Neural cell (in vitro differentiated cells): ENCODE data around the gene HSD17B8. TPM values are rescaled to one million over a fixed set of nuclear protein-coding genes. Genes with fewer than 3 reads are reported as not detected.

ENCODE experiments used
- H2AFZ ChIP-seq: fragments of 200-600, 300-800 bp; sonication (generic), shearing (Covaris generic); 2 replicates; pipeline ENCODE4 v1.6.0; 2014; ENCODE audit warnings: low read depth, mild to moderate bottlenecking, antibody characterized with exemption, low read length, moderate library complexity
- H3F3A ChIP-seq: fragments of 200-600 bp; shearing (Covaris generic); 2 replicates; pipeline ENCODE4 v1.6.1; 2016; ENCODE audit warnings: mild to moderate bottlenecking, moderate library complexity, mixed read lengths, antibody characterized with exemption, low read length; ENCODE audit not compliant: insufficient read depth, poor library complexity, severe bottlenecking
- H3K27ac ChIP-seq: fragments of 200-600, 300-800 bp; sonication (generic), shearing (Covaris generic); 2 replicates; pipeline ENCODE4 v1.5.1; 2014; ENCODE audit warnings: mild to moderate bottlenecking, low read length, moderate library complexity
- H3K27me3 ChIP-seq: fragments of 300-800, 200-600 bp; sonication (generic), shearing (Covaris generic); 2 replicates; pipeline ENCODE4 v1.6.0; 2014; ENCODE audit warnings: mild to moderate bottlenecking, low read depth, low read length, moderate library complexity; ENCODE audit not compliant: insufficient read depth
- H3K36me3 ChIP-seq: fragments of 300-800, 200-600 bp; sonication (generic), shearing (Covaris generic); 2 replicates; pipeline ENCODE4 v1.5.1; 2014; ENCODE audit warnings: mild to moderate bottlenecking, antibody characterized with exemption, low read length, moderate library complexity; ENCODE audit not compliant: insufficient read depth
- H3K4me2 ChIP-seq: fragments of 300-800, 200-600 bp; sonication (generic), shearing (Covaris generic); 2 replicates; pipeline ENCODE4 v1.6.0; 2014; ENCODE audit warnings: mild to moderate bottlenecking, low read length
- H3K4me3 ChIP-seq: fragments of 300-800, 200-600 bp; sonication (generic), shearing (Covaris generic); 2 replicates; pipeline ENCODE4 v1.5.1; 2014; ENCODE audit warnings: mild to moderate bottlenecking, low read length, moderate library complexity
- H3K79me2 ChIP-seq: fragments of 200-600 bp; shearing (Covaris generic); replicated peaks from 2 replicates; pipeline ENCODE4 v1.6.0; 2014; ENCODE audit warnings: mild to moderate bottlenecking, low read length, moderate library complexity; ENCODE audit not compliant: insufficient read depth
- H3K9ac ChIP-seq: fragments of 300-800, 200-600 bp; sonication (generic), shearing (Covaris generic); 2 replicates; pipeline ENCODE4 v1.6.1; 2016; ENCODE audit warnings: mild to moderate bottlenecking, low read length, mixed read lengths
- H3K9me2 ChIP-seq: fragments of 200-600 bp; shearing (Covaris generic); 2 replicates; pipeline ENCODE4 v1.6.1; 2016; ENCODE audit warnings: mild to moderate bottlenecking, low read length, mixed read lengths; ENCODE audit not compliant: insufficient read depth
- H3K9me3 ChIP-seq: fragments of 200-600, 300-800 bp; sonication (generic), shearing (Covaris generic); 2 replicates; pipeline ENCODE4 v1.6.1; 2016; ENCODE audit warnings: mild to moderate bottlenecking, mixed run types, low read length, moderate library complexity, mixed read lengths
- H4K20me1 ChIP-seq: fragments of 200-600 bp; shearing (Covaris generic); 2 replicates; pipeline ENCODE4 v1.6.1; 2016; ENCODE audit warnings: mild to moderate bottlenecking, mixed run types; ENCODE audit not compliant: insufficient read depth
- CTCF ChIP-seq: fragments of 450-650 bp; IDR thresholded peaks from 2 replicates; pipeline ENCODE4 v1.5.1; 2014; ENCODE audit warnings: antibody characterized with exemption, mild to moderate bottlenecking, moderate library complexity; ENCODE audit not compliant: poor library complexity, severe bottlenecking
- EP300 ChIP-seq: fragments of 450-650 bp; conservative IDR thresholded peaks from 2 replicates; pipeline ENCODE4 v1.6.1; 2014; ENCODE audit warnings: antibody characterized with exemption, mild to moderate bottlenecking, moderate library complexity; ENCODE audit not compliant: poor library complexity, severe bottlenecking
- EZH2 ChIP-seq: fragments of 200-600, 300-800 bp; shearing (Covaris generic), sonication (generic); IDR thresholded peaks from 2 replicates; pipeline ENCODE4 v1.6.1; 2014; ENCODE audit warnings: antibody characterized with exemption, low read length, borderline replicate concordance, mild to moderate bottlenecking; ENCODE audit not compliant: insufficient read depth, poor library complexity, severe bottlenecking
- MXI1 ChIP-seq: fragments of 450-650 bp; conservative IDR thresholded peaks from 2 replicates; pipeline ENCODE4 v1.6.1; 2014; ENCODE audit warnings: antibody characterized with exemption, mild to moderate bottlenecking; ENCODE audit not compliant: poor library complexity, severe bottlenecking
- POLR2AphosphoS5 ChIP-seq: IDR thresholded peaks from 2 replicates; pipeline ENCODE4 v1.6.1; 2012
- RAD21 ChIP-seq: fragments of 450-650 bp; conservative IDR thresholded peaks from 2 replicates; pipeline ENCODE4 v1.6.1; 2014; ENCODE audit warnings: antibody characterized with exemption, mild to moderate bottlenecking, moderate library complexity
- REST ChIP-seq: IDR thresholded peaks from 2 replicates; pipeline ENCODE4 v1.6.1; 2012; ENCODE audit warnings: borderline replicate concordance
- SMC3 ChIP-seq: fragments of 450-650 bp; conservative IDR thresholded peaks from 2 replicates; pipeline ENCODE4 v1.6.1; 2014; ENCODE audit warnings: antibody characterized with exemption, mild to moderate bottlenecking, moderate library complexity; ENCODE audit not compliant: poor library complexity
- TAF1 ChIP-seq: IDR thresholded peaks from 2 replicates; pipeline ENCODE4 v1.6.1; 2012; ENCODE audit warnings: low read depth
- polyA plus RNA-seq: library from polyadenylated mRNA; depleted of rRNA; stranded (reverse); fragments of >200 nt; gene quantifications from 2 replicates; pipeline ENCODE4 v1.2.3, GENCODE V29; 2014

HSD17B8 gene
- polyA plus RNA-seq, 1 donor from 2014 or later, result 7.3 TPM

GRCh38 chr6:33201935-33202334, 2.5 kb upstream of the HSD17B8 start:
- Histone ChIP-seq H3K9me2 (no peaks in the 10 kb centered on the region), H3K27me3 (no peaks in the 10 kb centered on the region), H2AFZ (no peak overlapping the region), H3K79me2 (peaks cover 34% of the 10 kb centered on the region), H3K9ac (peak overlapping the region; percentile 96), H3K36me3 (peaks cover 6% of the 10 kb centered on the region), H4K20me1 (no peaks in the 10 kb centered on the region), H3K9me3 (no peaks in the 10 kb centered on the region), H3K4me2 (peak overlapping the region; percentile 99), H3K27ac (no peak overlapping the region), H3F3A (no peaks in the 10 kb centered on the region), H3K4me3 (peak overlapping the region; percentile 92)
- TF ChIP-seq MXI1, result no peak
- no peak for TF ChIP-seq SMC3
- no peak for TF ChIP-seq RAD21

- no peak overlapping the region for H3K4me2 ChIP-seq
- H3K27ac ChIP-seq, result no peak overlapping the region
- H3K79me2 ChIP-seq, result peaks cover 36% of the 10 kb centered on the region
- no peaks in the 10 kb centered on the region for H3K9me3 ChIP-seq
- H4K20me1 ChIP-seq, result no peaks in the 10 kb centered on the region
- no peak overlapping the region for H3K9ac ChIP-seq
- peaks cover 6% of the 10 kb centered on the region for H3K36me3 ChIP-seq
- no peaks in the 10 kb centered on the region for H3K9me2 ChIP-seq
- H3K4me3 ChIP-seq, result no peak overlapping the region
- H3K27me3 ChIP-seq, result no peaks in the 10 kb centered on the region
- H3F3A ChIP-seq, result no peaks in the 10 kb centered on the region
- TF ChIP-seq MXI1, result no peak
- TF ChIP-seq REST, result no peak
- no peak for TF ChIP-seq EP300
- no peak for TF ChIP-seq SMC3
- TF ChIP-seq RAD21, result no peak
- TF ChIP-seq CTCF, result no peak
- no peak for TF ChIP-seq EZH2
- TF ChIP-seq POLR2AphosphoS5, result no peak
- no peak for TF ChIP-seq TAF1
- no peak overlapping the region for H2AFZ ChIP-seq
These were observed 1.7 kb upstream of the HSD17B8 start for GRCh38 chr6:33202799-33203198.
